Neural progenitor cell (in vitro differentiated cells): ENCODE results near the gene YARS1.

Source experiments
- EZH2 ChIP-seq: fragments of 200-600 bp; sonication (generic); IDR thresholded peaks from 2 replicates; pipeline ENCODE4 v1.6.1; 2017; ENCODE audit warnings: antibody characterized with exemption, mild to moderate bottlenecking, moderate library complexity
- TF ChIP-seq, protein P1 (sequence below): fragments of 200-600 bp; sonication (generic); IDR thresholded peaks from 2 replicates; pipeline ENCODE4 v1.5.1; 2017; ENCODE audit warnings: antibody characterized with exemption, mild to moderate bottlenecking

DNA sequence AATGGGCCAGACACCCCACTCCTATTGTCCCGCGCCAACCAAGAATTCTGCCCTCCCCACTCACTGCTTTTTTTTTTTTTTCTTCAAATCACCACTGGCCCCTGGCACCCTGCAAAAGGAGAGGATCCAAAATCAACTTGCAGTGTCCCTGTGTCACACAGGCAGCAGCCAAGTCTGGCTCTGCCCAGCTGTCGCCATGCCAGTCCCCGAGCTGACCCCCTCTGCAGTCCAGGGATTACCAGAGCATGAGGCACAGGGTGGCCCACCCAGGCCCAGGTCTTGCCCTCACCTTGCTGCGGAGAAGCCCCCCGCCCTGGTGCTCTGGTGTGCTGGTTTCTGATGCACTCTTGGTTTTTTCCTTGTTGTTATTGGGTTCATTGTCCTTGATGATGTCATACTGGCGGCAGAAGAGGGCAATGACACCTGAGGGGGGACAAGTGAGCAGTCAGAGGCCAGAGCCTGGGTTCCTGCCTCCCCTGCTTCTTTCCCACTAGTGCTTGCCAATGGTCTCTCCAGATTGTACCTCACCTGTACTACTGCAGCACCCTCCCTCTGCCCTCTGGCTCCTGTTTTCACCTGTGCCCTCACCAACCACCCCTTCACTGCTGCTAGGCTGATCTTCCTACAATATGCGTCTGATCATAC lies 47.3 kb upstream of the YARS1 start:
- TF ChIP-seq, protein P1, sequence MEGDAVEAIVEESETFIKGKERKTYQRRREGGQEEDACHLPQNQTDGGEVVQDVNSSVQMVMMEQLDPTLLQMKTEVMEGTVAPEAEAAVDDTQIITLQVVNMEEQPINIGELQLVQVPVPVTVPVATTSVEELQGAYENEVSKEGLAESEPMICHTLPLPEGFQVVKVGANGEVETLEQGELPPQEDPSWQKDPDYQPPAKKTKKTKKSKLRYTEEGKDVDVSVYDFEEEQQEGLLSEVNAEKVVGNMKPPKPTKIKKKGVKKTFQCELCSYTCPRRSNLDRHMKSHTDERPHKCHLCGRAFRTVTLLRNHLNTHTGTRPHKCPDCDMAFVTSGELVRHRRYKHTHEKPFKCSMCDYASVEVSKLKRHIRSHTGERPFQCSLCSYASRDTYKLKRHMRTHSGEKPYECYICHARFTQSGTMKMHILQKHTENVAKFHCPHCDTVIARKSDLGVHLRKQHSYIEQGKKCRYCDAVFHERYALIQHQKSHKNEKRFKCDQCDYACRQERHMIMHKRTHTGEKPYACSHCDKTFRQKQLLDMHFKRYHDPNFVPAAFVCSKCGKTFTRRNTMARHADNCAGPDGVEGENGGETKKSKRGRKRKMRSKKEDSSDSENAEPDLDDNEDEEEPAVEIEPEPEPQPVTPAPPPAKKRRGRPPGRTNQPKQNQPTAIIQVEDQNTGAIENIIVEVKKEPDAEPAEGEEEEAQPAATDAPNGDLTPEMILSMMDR = no peak
- TF ChIP-seq EZH2 = no peak
